ENCODE results near the gene SGIP1. TPM values are rescaled to one million over a fixed set of nuclear protein-coding genes. Genes with fewer than 3 reads are reported as not detected.

Gene SGIP1
- total RNA-seq, 1 experiment from 2014 or later = not detected

DNA sequence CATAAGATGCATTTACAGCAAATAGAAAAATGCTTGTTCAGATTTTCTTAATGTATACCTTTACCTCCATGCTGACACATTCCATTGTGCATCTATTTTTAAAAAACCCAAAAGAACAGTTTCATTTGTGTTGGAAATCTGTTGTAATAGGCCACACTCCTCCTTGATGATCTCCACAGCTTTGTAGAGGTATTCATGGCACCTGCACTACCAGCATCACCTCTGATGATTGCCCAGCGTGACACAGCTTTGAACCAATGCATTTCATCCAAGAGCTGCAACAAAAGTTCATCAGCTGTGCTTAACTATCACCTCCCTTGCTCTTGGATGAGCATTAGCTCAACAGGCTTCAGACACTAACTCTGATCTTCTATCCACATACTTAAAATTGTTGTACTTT is 226.6 kb downstream of the SGIP1 start:
- no peaks in the 10 kb centered on the region for H3F3A ChIP-seq (ENCODE audit: low read length, unreplicated experiment)
- H3K4me3 ChIP-seq (ENCODE audit: low read length) = no peak overlapping the region
- no peak overlapping the region for H3K4me2 ChIP-seq (ENCODE audit: low read length)
- no peaks in the 10 kb centered on the region for H3K4me1 ChIP-seq (ENCODE audit: insufficient read depth, low read length)
- no peak overlapping the region for H3K9ac ChIP-seq (ENCODE audit: low read length)
- BruUV-seq (replicated peaks) = no TSS peak
- intact Hi-C loops (cut with micrococcal nuclease) = loop anchor here (10.0 kb wide), 1 partner anchor 744 kb away; no protein-coding TSS in a partner anchor
- DNase-seq (no peak), ATAC-seq (no peak)
- no peaks in the 10 kb centered on the region for H3K9me2 ChIP-seq (replicated peaks; ENCODE audit: low read length)
- ChIA-PET POLR2A (ENCODE audit: unreplicated experiment) (no interaction called here), CTCF (no interaction called here)
- H3K36me3 ChIP-seq (ENCODE audit: low read depth, low read length) = no peaks in the 10 kb centered on the region
- no peaks in the 10 kb centered on the region for H4K20me1 ChIP-seq (ENCODE audit: low read length)
- no peak overlapping the region for H2AFZ ChIP-seq (ENCODE audit: low read length)
- H3K27ac ChIP-seq (ENCODE audit: low read length) = no peak overlapping the region
- no peaks in the 10 kb centered on the region for H3K9me3 ChIP-seq (ENCODE audit: low read length)
- H3K27me3 ChIP-seq (ENCODE audit: low read length) = peaks cover 14% of the 10 kb centered on the region
- no peaks in the 10 kb centered on the region for H3K79me2 ChIP-seq (ENCODE audit: low read length)
- TF ChIP-seq EZH2phosphoT487 (IDR thresholded peaks at IDR 0.05; ENCODE audit: borderline replicate concordance, low read length) = no peak
- TF ChIP-seq EZH2 (IDR thresholded peaks at IDR 0.05; ENCODE audit: low read length, unreplicated experiment) = no peak
- TF ChIP-seq, protein P1, sequence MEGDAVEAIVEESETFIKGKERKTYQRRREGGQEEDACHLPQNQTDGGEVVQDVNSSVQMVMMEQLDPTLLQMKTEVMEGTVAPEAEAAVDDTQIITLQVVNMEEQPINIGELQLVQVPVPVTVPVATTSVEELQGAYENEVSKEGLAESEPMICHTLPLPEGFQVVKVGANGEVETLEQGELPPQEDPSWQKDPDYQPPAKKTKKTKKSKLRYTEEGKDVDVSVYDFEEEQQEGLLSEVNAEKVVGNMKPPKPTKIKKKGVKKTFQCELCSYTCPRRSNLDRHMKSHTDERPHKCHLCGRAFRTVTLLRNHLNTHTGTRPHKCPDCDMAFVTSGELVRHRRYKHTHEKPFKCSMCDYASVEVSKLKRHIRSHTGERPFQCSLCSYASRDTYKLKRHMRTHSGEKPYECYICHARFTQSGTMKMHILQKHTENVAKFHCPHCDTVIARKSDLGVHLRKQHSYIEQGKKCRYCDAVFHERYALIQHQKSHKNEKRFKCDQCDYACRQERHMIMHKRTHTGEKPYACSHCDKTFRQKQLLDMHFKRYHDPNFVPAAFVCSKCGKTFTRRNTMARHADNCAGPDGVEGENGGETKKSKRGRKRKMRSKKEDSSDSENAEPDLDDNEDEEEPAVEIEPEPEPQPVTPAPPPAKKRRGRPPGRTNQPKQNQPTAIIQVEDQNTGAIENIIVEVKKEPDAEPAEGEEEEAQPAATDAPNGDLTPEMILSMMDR (conservative IDR thresholded peaks at IDR 0.05; ENCODE audit: low read depth, low read length) = no peak

- ATAC-seq = no peak; the same call in 1 of the 2 replicates
- Histone ChIP-seq H4K20me1 (ENCODE audit: low read length) (no peaks in the 10 kb centered on the region), H2AFZ (ENCODE audit: low read length) (no peak overlapping the region), H3K27ac (ENCODE audit: low read length) (no peak overlapping the region), H3K4me2 (ENCODE audit: low read length) (no peak overlapping the region), H3K27me3 (ENCODE audit: low read length) (peaks cover 12% of the 10 kb centered on the region; the same call in 1 of the 2 replicates), H3K79me2 (ENCODE audit: low read length) (no peaks in the 10 kb centered on the region), H3K9me3 (ENCODE audit: low read length) (no peaks in the 10 kb centered on the region), H3F3A (ENCODE audit: low read length, unreplicated experiment) (no peaks in the 10 kb centered on the region), H3K9ac (ENCODE audit: low read length) (no peak overlapping the region), H3K4me1 (ENCODE audit: insufficient read depth, low read length) (no peaks in the 10 kb centered on the region), H3K4me3 (ENCODE audit: low read length) (no peak overlapping the region), H3K36me3 (ENCODE audit: low read depth, low read length) (no peaks in the 10 kb centered on the region), H3K9me2 (replicated peaks; ENCODE audit: low read length) (no peaks in the 10 kb centered on the region)
- BruUV-seq (replicated peaks) = no TSS peak
- ChIA-PET POLR2A (ENCODE audit: unreplicated experiment) (no interaction called here), CTCF (no interaction called here)
- no peak for TF ChIP-seq EZH2 (IDR thresholded peaks at IDR 0.05; ENCODE audit: low read length, unreplicated experiment)
- TF ChIP-seq EZH2phosphoT487 (IDR thresholded peaks at IDR 0.05; ENCODE audit: borderline replicate concordance, low read length) = no peak
- TF ChIP-seq, protein P1 (conservative IDR thresholded peaks at IDR 0.05; ENCODE audit: low read depth, low read length) = no peak
- DNase-seq = peak; percentile 28
- intact Hi-C loops (cut with micrococcal nuclease) = loop anchor here (10.0 kb wide), 1 partner anchor 744 kb away; no protein-coding TSS in a partner anchor
Measured at GRCh38 chr1:66761221-66761620, 227.3 kb downstream of the SGIP1 start.

DNA sequence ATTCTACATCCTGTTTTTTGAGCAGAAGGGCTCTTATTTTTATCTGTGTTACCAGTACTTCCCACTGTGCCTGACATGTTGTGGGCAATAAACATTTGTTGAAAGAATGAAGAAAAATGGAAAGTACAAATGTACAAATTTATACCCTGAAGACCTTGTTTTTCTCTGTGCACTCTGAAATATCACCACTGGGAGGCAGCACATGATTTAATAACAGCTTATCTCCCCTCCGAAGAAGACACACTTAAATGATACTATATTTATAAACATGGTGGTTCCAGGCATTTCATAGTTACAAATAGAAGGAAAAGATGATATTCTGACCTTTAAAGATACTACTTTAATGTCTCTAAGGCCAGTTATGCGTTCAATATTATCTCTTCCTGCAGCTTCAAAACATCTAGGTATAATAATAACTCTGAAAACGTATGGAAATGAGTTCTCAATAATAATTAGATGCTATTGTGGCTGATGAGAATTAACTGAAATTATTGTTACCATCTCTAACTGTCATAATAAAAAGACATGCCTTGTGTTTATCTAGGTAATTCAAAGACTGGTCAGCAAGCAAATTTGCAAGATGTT is 231.1 kb downstream of the SGIP1 start:
- intact Hi-C loops (cut with micrococcal nuclease) = loop anchor here (1.0 to 10.0 kb wide), 5 partner anchors 167 to 740 kb away; no protein-coding TSS in a partner anchor
- H3K9ac ChIP-seq (ENCODE audit: low read length) = no peak overlapping the region
- no peaks in the 10 kb centered on the region for H3F3A ChIP-seq (ENCODE audit: low read length, unreplicated experiment)
- no peaks in the 10 kb centered on the region for H3K9me2 ChIP-seq (replicated peaks; ENCODE audit: low read length)
- H3K9me3 ChIP-seq (ENCODE audit: low read length) = no peaks in the 10 kb centered on the region
- DNase-seq (peak; percentile 65), ATAC-seq (peak; percentile 66)
- no peaks in the 10 kb centered on the region for H3K4me1 ChIP-seq (ENCODE audit: insufficient read depth, low read length)
- H3K79me2 ChIP-seq (ENCODE audit: low read length) = no peaks in the 10 kb centered on the region
- ChIA-PET CTCF (interaction anchor here (0.8 to 1.4 kb wide), 3 partner anchors 179 to 447 kb away, joined by 3 to 4 read pairs (median 3); no protein-coding TSS in a partner anchor), POLR2A (ENCODE audit: unreplicated experiment) (no interaction called here)
- H3K4me3 ChIP-seq (ENCODE audit: low read length) = no peak overlapping the region
- H3K4me2 ChIP-seq (ENCODE audit: low read length) = no peak overlapping the region
- no peak overlapping the region for H3K27ac ChIP-seq (ENCODE audit: low read length)
- H2AFZ ChIP-seq (ENCODE audit: low read length) = no peak overlapping the region
- TF ChIP-seq EZH2 (IDR thresholded peaks at IDR 0.05; ENCODE audit: low read length, unreplicated experiment) (no peak), EZH2phosphoT487 (IDR thresholded peaks at IDR 0.05; ENCODE audit: borderline replicate concordance, low read length) (no peak)
- TF ChIP-seq, protein P1 (conservative IDR thresholded peaks at IDR 0.05; ENCODE audit: low read depth, low read length) = peak; percentile 92
- no peaks in the 10 kb centered on the region for H3K27me3 ChIP-seq (ENCODE audit: low read length)
- H4K20me1 ChIP-seq (ENCODE audit: low read length) = no peaks in the 10 kb centered on the region
- BruUV-seq (replicated peaks) = no TSS peak
- H3K36me3 ChIP-seq (ENCODE audit: low read depth, low read length) = no peaks in the 10 kb centered on the region

Data from PC-3 (cell line).